HK-2 (cell line): Measurements from ENCODE around the gene HTRA3.
A peak's percentile ranks its signal among the peaks of the same experiment; 100 is the strongest.

ENCODE experiments used
- DNase-seq: peaks from one replicate; pipeline ENCODE4 v3.0.0-alpha.2; 2018; ENCODE audit not compliant: unreplicated experiment

Gene HTRA3

GRCh38 chr4:8308856-8309771 is 39.6 kb downstream of the HTRA3 start:
- DNase-seq = no peak

GRCh38 chr4:8310306-8310705 is 40.8 kb downstream of the HTRA3 start:
- DNase-seq = no peak

- no peak for DNase-seq
Measured at GRCh38 chr4:8311101-8312068, 41.8 kb downstream of the HTRA3 start.

- no peak for DNase-seq
Measured at GRCh38 chr4:8312069-8312445, 42.5 kb downstream of the HTRA3 start.

GRCh38 chr4:8312976-8313375 is 43.4 kb downstream of the HTRA3 start:
- no peak for DNase-seq

- no peak for DNase-seq
Measured at GRCh38 chr4:8314691-8315255, 45.2 kb downstream of the HTRA3 start.

- DNase-seq = peak; percentile 72
Measured at GRCh38 chr4:8315435-8316250, 46.1 kb downstream of the HTRA3 start.

- DNase-seq = no peak
Measured at GRCh38 chr4:8316251-8316771, 46.8 kb downstream of the HTRA3 start.

- no peak for DNase-seq
Measured at GRCh38 chr4:8316911-8317351, 47.4 kb downstream of the HTRA3 start.

- no peak for DNase-seq
Measured at GRCh38 chr4:8317474-8317873, 47.9 kb downstream of the HTRA3 start.

GRCh38 chr4:8318509-8318908 is 49.0 kb downstream of the HTRA3 start:
- no peak for DNase-seq

GRCh38 chr4:8319061-8319460 is 49.5 kb downstream of the HTRA3 start:
- DNase-seq = no peak

GRCh38 chr4:8319731-8320385 is 50.3 kb downstream of the HTRA3 start:
- no peak for DNase-seq

GRCh38 chr4:8320386-8320750 is 50.8 kb downstream of the HTRA3 start:
- no peak for DNase-seq

GRCh38 chr4:8321220-8321619 is 51.7 kb downstream of the HTRA3 start:
- no peak for DNase-seq

- no peak for DNase-seq
Measured at GRCh38 chr4:8321771-8322170, 52.2 kb downstream of the HTRA3 start.

GRCh38 chr4:8322794-8323704 is 53.5 kb downstream of the HTRA3 start:
- no peak for DNase-seq

- no peak for DNase-seq
Measured at GRCh38 chr4:8323947-8324555, 54.5 kb downstream of the HTRA3 start.

- no peak for DNase-seq
Measured at GRCh38 chr4:8324640-8325239, 55.2 kb downstream of the HTRA3 start.
